Measurements from ENCODE around the gene PDCD6IP. TPM values are rescaled to one million over a fixed set of nuclear protein-coding genes. Genes with fewer than 3 reads are reported as not detected.

PDCD6IP gene
- total RNA-seq, 1 donor from 2014 or later: 296 TPM

GRCh38 chr3:33758864-33759263 is 39.6 kb upstream of the PDCD6IP start:
- TF ChIP-seq CTCF (IDR thresholded peaks at IDR 0.05): no peak
- Histone ChIP-seq H3K4me3 (no peak overlapping the region), H3K27ac (no peak overlapping the region), H3K27me3 (ENCODE audit: low read depth) (no peaks in the 10 kb centered on the region), H3K4me1 (no peaks in the 10 kb centered on the region), H3K9me3 (peaks cover 10% of the 10 kb centered on the region), H3K36me3 (no peaks in the 10 kb centered on the region)
- DNase-seq (no peak), ATAC-seq (no peak)
- intact Hi-C loops (cut with DNase I): no loop called here

- no peak for TF ChIP-seq CTCF (IDR thresholded peaks at IDR 0.05)
- DNase-seq (no peak), ATAC-seq (no peak)
- Histone ChIP-seq H3K4me3 (no peak overlapping the region), H3K27ac (no peak overlapping the region), H3K36me3 (no peaks in the 10 kb centered on the region), H3K27me3 (ENCODE audit: low read depth) (no peaks in the 10 kb centered on the region), H3K4me1 (no peaks in the 10 kb centered on the region), H3K9me3 (no peaks in the 10 kb centered on the region)
- intact Hi-C loops (cut with DNase I): no loop called here
Observed at GRCh38 chr3:33768578-33769330, 29.7 kb upstream of the PDCD6IP start.

GRCh38 chr3:33773637-33774036 is 24.8 kb upstream of the PDCD6IP start:
- Histone ChIP-seq H3K9me3 (no peaks in the 10 kb centered on the region), H3K27ac (no peak overlapping the region), H3K4me1 (no peaks in the 10 kb centered on the region), H3K4me3 (no peak overlapping the region), H3K27me3 (ENCODE audit: low read depth) (no peaks in the 10 kb centered on the region), H3K36me3 (no peaks in the 10 kb centered on the region)
- no peak for ATAC-seq
- no peak for DNase-seq
- intact Hi-C loops (cut with DNase I): no loop called here
- TF ChIP-seq CTCF (IDR thresholded peaks at IDR 0.05): no peak

GRCh38 chr3:33775363-33775762 is 23.1 kb upstream of the PDCD6IP start:
- no peak for ATAC-seq
- Histone ChIP-seq H3K27ac (no peak overlapping the region), H3K27me3 (ENCODE audit: low read depth) (no peaks in the 10 kb centered on the region), H3K4me1 (no peaks in the 10 kb centered on the region), H3K36me3 (no peaks in the 10 kb centered on the region), H3K4me3 (no peak overlapping the region), H3K9me3 (no peaks in the 10 kb centered on the region)
- intact Hi-C loops (cut with DNase I): no loop called here
- TF ChIP-seq CTCF (IDR thresholded peaks at IDR 0.05): no peak
- no peak for DNase-seq

- H3K36me3 ChIP-seq: no peaks in the 10 kb centered on the region
- ATAC-seq: no peak
- H3K27ac ChIP-seq: no peak overlapping the region
- TF ChIP-seq CTCF (IDR thresholded peaks at IDR 0.05): no peak
- H3K4me1 ChIP-seq: no peaks in the 10 kb centered on the region
- H3K27me3 ChIP-seq (ENCODE audit: low read depth): no peaks in the 10 kb centered on the region
- no peaks in the 10 kb centered on the region for H3K9me3 ChIP-seq
- DNase-seq: no peak
- H3K4me3 ChIP-seq: no peak overlapping the region
- intact Hi-C loops (cut with DNase I): no loop called here
Observed at GRCh38 chr3:33777996-33778395, 20.4 kb upstream of the PDCD6IP start.

Measured in lower lobe of right lung (tissue), 2 donors.